CD4-positive, alpha-beta T cell (primary cell): ENCODE data around the gene GPRC5B. TPM values are rescaled to one million over a fixed set of nuclear protein-coding genes. Genes with fewer than 3 reads are reported as not detected.

ENCODE experiments used
- ATAC-seq: fragments of 200-7000 bp; cut with Tn5 transposase; one replicate; pipeline ENCODE4 v1.10.0; 2022; ENCODE audit warnings: mild to moderate bottlenecking; ENCODE audit not compliant: poor library complexity
- CTCF ChIA-PET: fragments of 350-600 bp; sonication (Branson Sonifier 250); formaldehyde crosslinking; loops from one replicate; lab custom pipeline; 2021; ENCODE audit warnings: antibody characterized with exemption, inconsistent platforms; lab: Charles Lee
- POLR2A ChIA-PET: fragments of 350-600 bp; sonication (Branson Sonifier 250); formaldehyde crosslinking; loops from one replicate; lab custom pipeline; 2021; ENCODE audit warnings: antibody characterized with exemption, inconsistent platforms; lab: Charles Lee
- DNase-seq, 14 experiments: peaks; one replicate each; pipeline ENCODE4 v3.0.0-alpha.2; 2013 to 2020; ENCODE audit warnings: mixed read lengths in 2 of 14
- H3K27ac ChIP-seq, 2 donors: one replicate each; pipeline versions ENCODE4 v1.5.1 to v1.7.0; 2013; ENCODE audit warnings: low read length in 2 of 2, low read depth in 1 of 2, mild to moderate bottlenecking in 1 of 2
- H3K27me3 ChIP-seq, 2 experiments: 1 replicate in 1 of 2; 2 replicates in 1 of 2; pipeline versions ENCODE4 v1.6.1 to v1.7.0; 2013; ENCODE audit warnings: low read length in 2 of 2, control low read depth in 1 of 2, mild to moderate bottlenecking in 1 of 2, moderate library complexity in 1 of 2; ENCODE audit not compliant: insufficient read depth in 2 of 2, control insufficient read depth in 1 of 2
- H3K36me3 ChIP-seq: one replicate; pipeline ENCODE4 v1.6.1; 2013; ENCODE audit warnings: low read length, control low read depth; ENCODE audit not compliant: insufficient read depth
- H3K4me1 ChIP-seq: one replicate; pipeline ENCODE4 v1.6.1; 2013; ENCODE audit warnings: low read length, control low read depth; ENCODE audit not compliant: insufficient read depth
- H3K4me3 ChIP-seq: one replicate; pipeline ENCODE4 v1.5.1; 2013; ENCODE audit warnings: mild to moderate bottlenecking, low read length, moderate library complexity
- H3K9me3 ChIP-seq, 2 experiments: 1 replicate in 1 of 2; 2 replicates in 1 of 2; pipeline versions ENCODE4 v1.6.1 to v1.7.0; 2013; ENCODE audit warnings: low read length in 2 of 2, mild to moderate bottlenecking in 2 of 2, control low read depth in 1 of 2, moderate library complexity in 1 of 2; ENCODE audit not compliant: control insufficient read depth in 1 of 2, insufficient read depth in 1 of 2
- H3K27ac Mint-ChIP-seq: one replicate; pipeline ENCODE4 v1.8.0; 2020; ENCODE audit warnings: mixed read lengths
- H3K27me3 Mint-ChIP-seq: one replicate; pipeline ENCODE4 v1.8.0; 2021; ENCODE audit warnings: mixed read lengths
- H3K36me3 Mint-ChIP-seq: one replicate; pipeline ENCODE4 v1.8.0; 2021; ENCODE audit warnings: low read depth, mixed read lengths
- H3K4me1 Mint-ChIP-seq: one replicate; pipeline ENCODE4 v1.8.0; 2021; ENCODE audit warnings: low read depth, mixed read lengths
- H3K4me3 Mint-ChIP-seq: one replicate; pipeline ENCODE4 v1.8.0; 2020; ENCODE audit warnings: mild to moderate bottlenecking, mixed read lengths
- H3K9me3 Mint-ChIP-seq: one replicate; pipeline ENCODE4 v1.8.0; 2020; ENCODE audit warnings: mixed read lengths
- intact Hi-C, 2 experiments: fragments of 100-400 bp; cut with DNase I in 1 of 2; cut with micrococcal nuclease in 1 of 2; formaldehyde crosslinking; loops; one replicate each; pipeline versions ENCODE4 v1.15.1 to v1.9.0; 2023 to 2025; cut with DNase I, micrococcal nuclease
- total RNA-seq, 174 experiments: library from RNA in 2 of 174; stranded (reverse) in 2 of 174; gene quantifications; one replicate each; pipeline ENCODE4 v1.2.3 and lab custom pipeline; 2021 to 2026
- TF ChIP-seq, protein P1 (sequence below): fragments of 200-600 bp; IDR thresholded peaks from one replicate; pipeline ENCODE4 v1.8.0; 2022; ENCODE audit warnings: antibody characterized with exemption, mild to moderate bottlenecking

GPRC5B gene
- total RNA-seq, 2 experiments from 2014 or later: 0.47 to 0.75 TPM

- intact Hi-C loops: no loop called here
- Histone ChIP-seq H3K27ac (no peak overlapping the region), H3K9me3 (no peaks in the 10 kb centered on the region), H3K27me3 (no peaks in the 10 kb centered on the region), H3K4me3 (no peak overlapping the region), H3K36me3 (no peaks in the 10 kb centered on the region), H3K4me1 (no peaks in the 10 kb centered on the region)
- Mint-ChIP-seq H3K27ac (no peak overlapping the region), H3K4me1 (no peaks in the 10 kb centered on the region), H3K27me3 (no peaks in the 10 kb centered on the region), H3K36me3 (no peaks in the 10 kb centered on the region), H3K9me3 (no peaks in the 10 kb centered on the region), H3K4me3 (no peak overlapping the region)
- TF ChIP-seq, protein P1, sequence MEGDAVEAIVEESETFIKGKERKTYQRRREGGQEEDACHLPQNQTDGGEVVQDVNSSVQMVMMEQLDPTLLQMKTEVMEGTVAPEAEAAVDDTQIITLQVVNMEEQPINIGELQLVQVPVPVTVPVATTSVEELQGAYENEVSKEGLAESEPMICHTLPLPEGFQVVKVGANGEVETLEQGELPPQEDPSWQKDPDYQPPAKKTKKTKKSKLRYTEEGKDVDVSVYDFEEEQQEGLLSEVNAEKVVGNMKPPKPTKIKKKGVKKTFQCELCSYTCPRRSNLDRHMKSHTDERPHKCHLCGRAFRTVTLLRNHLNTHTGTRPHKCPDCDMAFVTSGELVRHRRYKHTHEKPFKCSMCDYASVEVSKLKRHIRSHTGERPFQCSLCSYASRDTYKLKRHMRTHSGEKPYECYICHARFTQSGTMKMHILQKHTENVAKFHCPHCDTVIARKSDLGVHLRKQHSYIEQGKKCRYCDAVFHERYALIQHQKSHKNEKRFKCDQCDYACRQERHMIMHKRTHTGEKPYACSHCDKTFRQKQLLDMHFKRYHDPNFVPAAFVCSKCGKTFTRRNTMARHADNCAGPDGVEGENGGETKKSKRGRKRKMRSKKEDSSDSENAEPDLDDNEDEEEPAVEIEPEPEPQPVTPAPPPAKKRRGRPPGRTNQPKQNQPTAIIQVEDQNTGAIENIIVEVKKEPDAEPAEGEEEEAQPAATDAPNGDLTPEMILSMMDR: no peak
- ChIA-PET CTCF (interaction anchor here (0.6 kb wide), 1 partner anchor 15 kb away, joined by 4 read pairs; no protein-coding TSS in a partner anchor), POLR2A (no interaction called here)
- no peak for ATAC-seq
- no peak for DNase-seq
Measured at GRCh38 chr16:19858340-19859018, 26.2 kb downstream of the GPRC5B start.

GRCh38 chr16:19857593-19858339 is 26.9 kb downstream of the GPRC5B start:
- intact Hi-C loops: no loop called here
- no peaks in the 10 kb centered on the region for H3K9me3 Mint-ChIP-seq
- H3K27ac Mint-ChIP-seq: no peak overlapping the region
- no peak overlapping the region for H3K27ac ChIP-seq
- H3K27me3 ChIP-seq: no peaks in the 10 kb centered on the region
- DNase-seq (no peak), ATAC-seq (no peak)
- H3K36me3 ChIP-seq: no peaks in the 10 kb centered on the region
- H3K27me3 Mint-ChIP-seq: no peaks in the 10 kb centered on the region
- H3K9me3 ChIP-seq: no peaks in the 10 kb centered on the region
- POLR2A ChIA-PET: no interaction called here
- H3K4me3 ChIP-seq: no peak overlapping the region
- TF ChIP-seq, protein P1: no peak
- no peaks in the 10 kb centered on the region for H3K4me1 ChIP-seq
- no peaks in the 10 kb centered on the region for H3K36me3 Mint-ChIP-seq
- no peak overlapping the region for H3K4me3 Mint-ChIP-seq
- no peaks in the 10 kb centered on the region for H3K4me1 Mint-ChIP-seq
- CTCF ChIA-PET: no interaction called here

GRCh38 chr16:19856120-19856519 is 28.5 kb downstream of the GPRC5B start:
- Histone ChIP-seq H3K27me3 (no peaks in the 10 kb centered on the region), H3K4me3 (no peak overlapping the region), H3K27ac (no peak overlapping the region), H3K36me3 (no peaks in the 10 kb centered on the region), H3K4me1 (no peaks in the 10 kb centered on the region), H3K9me3 (no peaks in the 10 kb centered on the region)
- Mint-ChIP-seq H3K36me3 (no peaks in the 10 kb centered on the region), H3K27ac (no peak overlapping the region), H3K9me3 (no peaks in the 10 kb centered on the region), H3K4me3 (no peak overlapping the region), H3K4me1 (no peaks in the 10 kb centered on the region), H3K27me3 (no peaks in the 10 kb centered on the region)
- DNase-seq: no peak
- TF ChIP-seq, protein P1: no peak
- POLR2A ChIA-PET: no interaction called here
- CTCF ChIA-PET: no interaction called here
- intact Hi-C loops: no loop called here
- ATAC-seq: no peak
